Naive B cell (primary cell): ENCODE data around the gene TLE6. TPM values are rescaled to one million over a fixed set of nuclear protein-coding genes. Genes with fewer than 3 reads are reported as not detected.
"Not testable (repeated sequence)": the region's sequence is repeated elsewhere in the genome, so short reads cannot be mapped to it uniquely, and the experiment has no call there.

Source experiments
- ATAC-seq, 2 donors: fragments of 150-1000 bp; cut with Tn5 transposase; 2 replicates each; pipeline ENCODE4 v1.10.0; 2021; ENCODE audit warnings: low read depth in 2 of 2, mild to moderate bottlenecking in 2 of 2, moderate library complexity in 2 of 2
- DNase-seq: peaks from one replicate; pipeline ENCODE4 v3.0.0; 2022
- H3K27ac Mint-ChIP-seq, 6 donors: one replicate each; pipeline ENCODE4 v1.8.0; 2020 to 2022; ENCODE audit warnings: mild to moderate bottlenecking in 6 of 6, mixed read lengths in 6 of 6, moderate library complexity in 5 of 6, inconsistent platforms in 2 of 6
- H3K27me3 Mint-ChIP-seq, 3 donors: one replicate each; pipeline ENCODE4 v1.8.0; 2021 to 2022; ENCODE audit warnings: mixed read lengths in 3 of 3, mild to moderate bottlenecking in 1 of 3
- H3K36me3 Mint-ChIP-seq, 2 donors: one replicate each; pipeline ENCODE4 v1.8.0; 2020 to 2022; ENCODE audit warnings: mixed read lengths in 2 of 2, inconsistent platforms in 1 of 2, mild to moderate bottlenecking in 1 of 2
- H3K4me1 Mint-ChIP-seq, 3 donors: one replicate each; pipeline ENCODE4 v1.8.0; 2020 to 2022; ENCODE audit warnings: mixed read lengths in 3 of 3, inconsistent platforms in 1 of 3, mild to moderate bottlenecking in 1 of 3, moderate library complexity in 1 of 3
- H3K4me3 Mint-ChIP-seq, 8 donors: one replicate each; pipeline ENCODE4 v1.8.0; 2020 to 2022; ENCODE audit warnings: mild to moderate bottlenecking in 8 of 8, mixed read lengths in 8 of 8, moderate library complexity in 8 of 8, inconsistent platforms in 2 of 8
- H3K9me3 Mint-ChIP-seq, 7 donors: one replicate each; pipeline ENCODE4 v1.8.0; 2020 to 2022; ENCODE audit warnings: mixed read lengths in 7 of 7, mild to moderate bottlenecking in 5 of 7, inconsistent platforms in 2 of 7, moderate library complexity in 1 of 7
- polyA plus RNA-seq, 6 donors: library from polyadenylated mRNA; unstranded; fragments of 300-500 nt; fragmentation: Illumina TruSeq; gene quantifications; one replicate each; pipeline ENCODE4 v1.2.3, GENCODE V29; 2021; ENCODE audit warnings: low read depth in 6 of 6

TLE6 gene
- polyA plus RNA-seq = 10 to 100 TPM in 1 of 6 donors, 1 to 10 TPM in 3, under 1 TPM in 2; 0.43 to 10.7 (median 1.8) TPM

DNA sequence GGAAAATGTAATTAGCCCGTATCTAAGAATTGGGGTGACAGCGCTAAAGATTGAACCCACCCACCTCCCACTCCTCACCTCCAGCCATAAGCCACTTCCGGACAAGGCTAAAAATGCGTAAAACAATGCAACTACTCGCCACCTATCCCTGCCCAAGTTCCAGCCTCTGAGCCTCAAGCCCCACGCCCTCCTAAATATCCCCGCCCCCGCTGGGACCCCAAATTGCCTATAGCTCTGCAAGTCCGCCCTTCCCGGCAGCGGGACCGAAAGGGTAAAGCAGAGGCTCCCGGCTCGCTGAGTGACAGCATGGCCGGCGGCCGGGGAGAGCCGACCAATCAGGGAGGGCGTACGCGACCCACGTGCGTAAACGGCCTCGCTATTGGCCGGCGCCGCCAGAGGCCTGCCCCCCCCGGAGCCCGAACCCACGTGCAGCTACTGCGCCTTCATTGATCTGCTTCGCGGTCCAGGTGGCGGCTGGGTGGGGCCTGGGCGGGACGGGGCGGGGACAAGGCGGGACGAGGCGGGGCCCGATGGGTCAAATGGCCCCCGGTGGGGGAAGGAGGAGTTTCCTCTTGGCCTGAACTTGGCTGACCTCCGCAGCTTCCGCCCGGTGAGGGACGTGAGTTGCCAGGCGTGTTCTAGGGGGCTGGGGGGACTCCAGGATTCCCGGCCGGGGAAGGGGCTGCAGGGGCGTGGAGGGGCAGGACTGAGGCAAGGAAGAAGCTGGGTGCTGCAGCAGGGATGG lies at the start of gene TLE6:
TSS of gene TLE6 (plus strand) at position 564 of the 745 bp plus-strand sequence. CDS start 670 bp downstream, outside the sequence.
- Mint-ChIP-seq H3K4me1 (peaks cover 15 to 37% (median 29%) of the 10 kb centered on the region in 3 donors), H3K27me3 (peaks cover 0 to 6% (median 6%) of the 10 kb centered on the region in 3 donors), H3K27ac (peak within 1 kb of the TSS; percentile 54 to 96 (median 90))

DNA sequence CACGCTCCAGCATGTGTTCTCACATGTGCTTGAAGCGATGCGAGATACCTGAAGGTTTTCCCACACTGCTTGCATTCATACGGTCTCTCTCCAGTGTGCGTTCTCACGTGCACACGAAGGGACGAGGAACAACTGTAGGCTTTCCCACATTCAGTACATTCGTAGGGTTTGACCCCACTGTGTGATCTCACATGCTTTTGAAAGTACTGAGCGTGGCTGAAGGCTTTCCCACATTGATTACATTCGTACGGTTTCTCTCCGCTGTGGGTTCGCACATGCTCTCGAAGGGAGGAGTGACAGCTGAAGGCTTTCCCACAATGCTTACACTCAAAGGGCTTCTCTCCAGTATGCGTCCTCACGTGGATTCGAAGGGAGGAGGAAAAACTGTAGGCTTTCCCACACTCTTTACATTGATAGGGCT lies 43.9 kb upstream of the TLE6 start:
- Mint-ChIP-seq H3K4me1 (peaks cover 0 to 5% (median 0%) of the 10 kb centered on the region in 3 donors), H3K27me3 (no peaks in the 10 kb centered on the region), H3K27ac (no peak overlapping the region), H3K36me3 (peaks cover 26 to 31% of the 10 kb centered on the region in 2 donors), H3K9me3 (peaks cover 15 to 48% (median 34%) of the 10 kb centered on the region in 7 donors), H3K4me3 (no peak overlapping the region)
- ATAC-seq (no peak), DNase-seq (no peak)

More for the DNA sequence above, at the start of gene TLE6:
- H3K9me3 Mint-ChIP-seq = no peaks in the 10 kb centered on the region
- peak within 1 kb of the TSS; percentile 90 to 99 (median 96) for H3K4me3 Mint-ChIP-seq
- peak; percentile 95 for DNase-seq
- no peaks in the 10 kb centered on the region for H3K36me3 Mint-ChIP-seq
- ATAC-seq = peak; percentile 98

DNA sequence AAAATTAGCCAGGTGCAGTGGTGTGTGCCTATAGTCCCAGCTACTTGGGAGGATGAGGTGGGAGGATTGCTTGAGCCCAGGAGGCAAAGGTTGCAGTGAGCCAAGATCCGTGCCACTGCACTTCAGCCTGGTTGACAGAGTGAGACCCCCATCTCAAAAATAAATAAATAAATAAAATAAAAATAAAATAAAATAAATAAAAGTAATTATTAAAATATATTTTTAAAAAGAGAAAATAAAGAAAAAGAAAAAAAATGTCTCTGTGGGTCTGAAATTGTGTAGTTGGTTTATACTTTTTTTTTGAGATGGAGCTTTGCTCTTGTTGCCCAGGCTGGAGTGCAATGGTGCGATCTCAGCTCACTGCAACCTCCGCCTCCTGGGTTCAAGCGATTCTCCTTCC lies 41.5 kb upstream of the TLE6 start:
- not testable (repeated sequence) for DNase-seq, ATAC-seq, H3K27me3 Mint-ChIP-seq, H3K4me1 Mint-ChIP-seq, H3K27ac Mint-ChIP-seq, H3K4me3 Mint-ChIP-seq
- H3K36me3 Mint-ChIP-seq = peaks cover 22 to 25% of the 10 kb centered on the region in 2 donors
- H3K9me3 Mint-ChIP-seq = peaks cover 11 to 42% (median 29%) of the 10 kb centered on the region in 7 donors

- DNase-seq (no peak), ATAC-seq (no peak)
- H3K4me1 Mint-ChIP-seq = peaks cover 17 to 31% (median 22%) of the 10 kb centered on the region in 3 donors
- peak overlapping the region in 2 of 6 donors; percentile 10 to 87 for H3K27ac Mint-ChIP-seq
- H3K9me3 Mint-ChIP-seq = no peaks in the 10 kb centered on the region
- no peaks in the 10 kb centered on the region for H3K36me3 Mint-ChIP-seq
- H3K27me3 Mint-ChIP-seq = no peaks in the 10 kb centered on the region
- H3K4me3 Mint-ChIP-seq = peak overlapping the region; percentile 19 to 97 (median 64)
Observed at GRCh38 chr19:2942928-2943640, 34.3 kb upstream of the TLE6 start.

DNA sequence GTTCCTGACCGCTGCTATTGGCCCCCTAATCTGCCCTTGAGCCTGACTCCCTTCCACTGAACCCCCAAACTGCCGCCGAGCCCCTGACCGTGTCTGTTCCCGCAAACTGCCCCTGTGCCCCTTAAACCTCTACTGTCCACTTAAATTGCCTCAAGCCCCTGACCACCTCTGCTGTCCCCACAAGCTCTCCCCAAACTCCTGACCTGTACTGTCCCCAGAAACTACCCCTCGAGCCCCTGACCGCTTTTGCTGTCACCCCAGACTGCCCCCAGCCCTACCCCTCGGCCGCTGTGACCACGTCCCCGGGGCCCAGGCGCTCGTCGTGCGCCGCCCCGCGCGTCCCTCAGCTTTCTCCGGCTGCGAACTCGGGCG lies 33.0 kb upstream of the TLE6 start:
- Mint-ChIP-seq H3K27me3 (no peaks in the 10 kb centered on the region), H3K36me3 (no peaks in the 10 kb centered on the region), H3K4me3 (peak overlapping the region; percentile 96 to 99 (median 97)), H3K27ac (peak overlapping the region in 5 of 6 donors; percentile 84 to 100 (median 94)), H3K9me3 (no peaks in the 10 kb centered on the region), H3K4me1 (peaks cover 24 to 38% (median 29%) of the 10 kb centered on the region in 3 donors)
- no peak for DNase-seq
- ATAC-seq = peak; percentile 1 to 2

GRCh38 chr19:2944775-2945574 lies 32.4 kb upstream of the TLE6 start, which contains the start of gene ZNF77:
Gene ZNF77 (minus strand): TSS chr19:2944971. CDS start chr19:2944840, 131 bp downstream.
- no peaks in the 10 kb centered on the region for H3K9me3 Mint-ChIP-seq
- no peaks in the 10 kb centered on the region for H3K36me3 Mint-ChIP-seq
- ATAC-seq (peak; percentile 96), DNase-seq (peak; percentile 99)
- H3K4me3 Mint-ChIP-seq = peak within 1 kb of the TSS; percentile 96 to 99 (median 97)
- H3K27me3 Mint-ChIP-seq = no peaks in the 10 kb centered on the region
- peaks cover 26 to 44% (median 35%) of the 10 kb centered on the region in 3 donors for H3K4me1 Mint-ChIP-seq
- peak within 1 kb of the TSS; percentile 94 to 100 (median 98) for H3K27ac Mint-ChIP-seq

- H3K4me1 Mint-ChIP-seq = peaks cover 30 to 50% (median 40%) of the 10 kb centered on the region in 3 donors
- no peaks in the 10 kb centered on the region for H3K36me3 Mint-ChIP-seq
- DNase-seq (no peak), ATAC-seq (no peak)
- H3K27ac Mint-ChIP-seq = peak overlapping the region; percentile 94 to 100 (median 98)
- H3K9me3 Mint-ChIP-seq = no peaks in the 10 kb centered on the region
- no peaks in the 10 kb centered on the region for H3K27me3 Mint-ChIP-seq
- peak overlapping the region; percentile 96 to 99 (median 97) for H3K4me3 Mint-ChIP-seq
Observed at GRCh38 chr19:2945575-2946184, 31.7 kb upstream of the TLE6 start.

DNA sequence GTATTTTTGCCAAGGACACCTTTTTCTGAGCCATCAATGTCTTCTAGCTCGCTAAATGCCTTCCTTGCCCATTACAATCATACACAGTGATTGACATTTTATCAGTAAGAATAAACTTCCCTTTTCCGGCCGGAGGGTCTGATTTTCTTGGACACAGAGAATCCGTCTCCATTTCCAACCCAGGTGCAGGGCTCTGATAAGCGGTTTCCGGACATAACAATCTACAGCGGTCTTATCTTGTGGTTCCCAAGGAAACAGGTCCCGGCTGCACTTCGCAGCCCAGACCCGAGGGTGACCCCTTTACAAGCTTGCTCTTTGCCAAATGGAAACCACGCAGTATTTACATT lies 27.5 kb upstream of the TLE6 start:
- DNase-seq (no peak), ATAC-seq (peak; percentile 1 to 4)
- H3K4me1 Mint-ChIP-seq = peaks cover 28 to 33% (median 29%) of the 10 kb centered on the region in 3 donors
- H3K4me3 Mint-ChIP-seq = peak overlapping the region; percentile 91 to 99 (median 98)
- peak overlapping the region; percentile 98 to 100 (median 99) for H3K27ac Mint-ChIP-seq
- no peaks in the 10 kb centered on the region for H3K36me3 Mint-ChIP-seq
- H3K27me3 Mint-ChIP-seq = no peaks in the 10 kb centered on the region
- no peaks in the 10 kb centered on the region for H3K9me3 Mint-ChIP-seq

DNA sequence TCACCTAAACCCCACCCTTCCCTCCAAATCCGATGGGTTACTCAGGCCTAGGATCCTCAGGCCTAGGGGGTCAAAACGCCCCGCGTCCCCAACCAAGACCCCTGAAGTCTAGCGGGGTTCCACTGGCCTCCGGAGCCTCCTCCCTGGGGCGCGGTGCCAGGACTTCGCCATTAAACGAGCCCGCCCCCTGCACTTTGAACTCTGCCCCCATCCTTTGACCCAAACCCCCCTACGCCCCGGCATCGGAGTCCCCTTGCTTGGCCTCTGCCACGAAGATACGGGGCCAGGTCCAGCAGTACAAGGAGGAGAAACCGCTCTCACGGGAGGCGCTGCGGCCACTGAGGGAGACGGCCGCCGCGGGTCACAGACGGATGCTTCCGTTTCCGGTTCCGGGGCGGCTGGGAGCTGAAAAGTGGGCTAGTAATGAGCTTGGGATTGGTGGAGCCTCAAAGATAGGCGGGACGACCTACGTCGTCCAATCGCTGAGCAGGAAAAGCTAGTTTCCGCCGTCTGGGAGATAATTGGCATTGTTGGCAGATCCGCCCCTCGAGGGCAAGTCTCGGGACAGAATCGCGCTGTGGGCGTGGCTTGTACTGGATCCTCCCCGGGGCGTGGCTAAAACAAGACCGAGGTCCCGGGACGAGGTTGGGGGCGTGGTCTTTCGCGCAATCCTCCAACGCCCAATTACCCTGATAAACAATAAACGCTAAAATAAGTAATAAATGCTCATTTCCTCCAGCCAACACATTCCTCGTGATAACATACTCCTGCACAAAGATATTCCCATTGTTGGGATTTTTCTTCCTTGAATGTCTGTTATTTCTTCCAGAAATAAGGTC lies 26.9 kb upstream of the TLE6 start:
- H3K4me1 Mint-ChIP-seq = peaks cover 23 to 29% (median 25%) of the 10 kb centered on the region in 3 donors
- DNase-seq = peak; percentile 100
- H3K4me3 Mint-ChIP-seq = peak overlapping the region; percentile 91 to 99 (median 98)
- ATAC-seq = peak; percentile 94 to 95
- no peaks in the 10 kb centered on the region for H3K27me3 Mint-ChIP-seq
- no peaks in the 10 kb centered on the region for H3K36me3 Mint-ChIP-seq
- peak overlapping the region; percentile 98 to 100 (median 99) for H3K27ac Mint-ChIP-seq
- H3K9me3 Mint-ChIP-seq = no peaks in the 10 kb centered on the region

- Mint-ChIP-seq H3K36me3 (no peaks in the 10 kb centered on the region), H3K4me1 (peaks cover 17 to 22% (median 20%) of the 10 kb centered on the region in 3 donors), H3K9me3 (no peaks in the 10 kb centered on the region), H3K27me3 (no peaks in the 10 kb centered on the region), H3K4me3 (no peak overlapping the region), H3K27ac (no peak overlapping the region)
- no peak for ATAC-seq
- no peak for DNase-seq
Observed at GRCh38 chr19:2952953-2953481, 24.3 kb upstream of the TLE6 start.

DNA sequence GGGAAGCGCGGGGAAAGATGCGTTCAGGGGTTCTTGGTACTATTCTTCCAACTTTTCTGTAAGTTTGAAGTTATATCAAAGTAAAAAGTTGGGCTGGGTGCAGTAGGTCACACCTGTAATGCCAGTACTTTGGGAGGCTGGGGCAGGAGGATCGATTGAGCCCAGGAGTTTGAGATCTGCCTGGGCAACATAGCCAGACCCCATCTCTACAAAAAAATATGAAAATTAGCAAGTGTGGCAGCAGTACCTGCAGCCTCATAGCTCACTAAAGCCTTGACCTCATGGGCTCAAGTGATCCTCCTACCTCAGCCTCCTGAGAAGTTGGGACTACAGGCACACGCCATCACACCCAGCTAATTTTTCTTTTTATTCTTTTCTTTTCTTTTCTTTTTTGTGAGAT lies 20.2 kb upstream of the TLE6 start:
- Mint-ChIP-seq H3K27ac (peak overlapping the region in 1 of 6 donors; percentile 22), H3K4me3 (no peak overlapping the region), H3K27me3 (no peaks in the 10 kb centered on the region), H3K36me3 (no peaks in the 10 kb centered on the region), H3K9me3 (no peaks in the 10 kb centered on the region), H3K4me1 (peaks cover 4 to 9% (median 6%) of the 10 kb centered on the region in 3 donors)
- ATAC-seq (no peak), DNase-seq (no peak)

DNA sequence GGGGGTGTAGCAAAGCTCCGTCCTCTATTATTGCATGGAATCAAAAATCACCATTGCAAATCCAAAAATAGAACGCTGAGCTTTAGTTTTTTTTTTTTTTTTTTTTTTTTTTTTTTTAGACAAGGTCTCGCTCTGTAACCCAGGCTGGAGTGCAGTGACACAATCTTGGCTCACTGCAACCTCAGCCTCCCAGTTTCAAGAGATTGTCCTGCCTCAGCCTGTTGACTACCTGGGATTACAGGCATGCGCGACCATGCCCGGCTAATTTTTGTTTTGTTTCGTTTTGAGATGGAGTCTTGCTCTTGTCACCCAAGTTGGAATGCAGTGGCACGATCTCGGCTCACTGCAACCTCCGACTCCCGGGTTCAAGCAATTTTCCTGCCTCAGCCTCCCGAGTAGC lies 17.2 kb upstream of the TLE6 start:
- no peaks in the 10 kb centered on the region for H3K27me3 Mint-ChIP-seq
- H3K4me1 Mint-ChIP-seq = peaks cover 8 to 18% (median 13%) of the 10 kb centered on the region in 3 donors
- peaks cover 0 to 2% (median 0%) of the 10 kb centered on the region in 7 donors for H3K9me3 Mint-ChIP-seq
- H3K27ac Mint-ChIP-seq = no peak overlapping the region
- H3K36me3 Mint-ChIP-seq = peaks cover 0 to 8% of the 10 kb centered on the region in 2 donors
- ATAC-seq = no peak
- H3K4me3 Mint-ChIP-seq = no peak overlapping the region
- DNase-seq = no peak
